Astrocyte of the cerebellum (primary cell): ENCODE measurements around the gene H2AZ1.

Experiments used
- DNase-seq: peaks from one replicate; pipeline ENCODE4 v3.0.0-alpha.2; 2011; ENCODE audit warnings: low read depth
- H3K4me3 ChIP-seq: 2 replicates; pipeline ENCODE4 v1.5.1; 2011; ENCODE audit warnings: mild to moderate bottlenecking, low read depth, low read length, moderate library complexity
- in situ Hi-C: cut with HindIII; loops from 2 replicates; pipeline ENCODE4 v1.10.0; 2017; ENCODE audit warnings: low sequenced_read_pairs
- TF ChIP-seq, protein P1 (sequence below): IDR thresholded peaks from 2 replicates; pipeline ENCODE4 v1.5.1; 2012; ENCODE audit warnings: low read length, low read depth, moderate library complexity, mild to moderate bottlenecking; ENCODE audit errors: missing control alignments

Gene H2AZ1

DNA sequence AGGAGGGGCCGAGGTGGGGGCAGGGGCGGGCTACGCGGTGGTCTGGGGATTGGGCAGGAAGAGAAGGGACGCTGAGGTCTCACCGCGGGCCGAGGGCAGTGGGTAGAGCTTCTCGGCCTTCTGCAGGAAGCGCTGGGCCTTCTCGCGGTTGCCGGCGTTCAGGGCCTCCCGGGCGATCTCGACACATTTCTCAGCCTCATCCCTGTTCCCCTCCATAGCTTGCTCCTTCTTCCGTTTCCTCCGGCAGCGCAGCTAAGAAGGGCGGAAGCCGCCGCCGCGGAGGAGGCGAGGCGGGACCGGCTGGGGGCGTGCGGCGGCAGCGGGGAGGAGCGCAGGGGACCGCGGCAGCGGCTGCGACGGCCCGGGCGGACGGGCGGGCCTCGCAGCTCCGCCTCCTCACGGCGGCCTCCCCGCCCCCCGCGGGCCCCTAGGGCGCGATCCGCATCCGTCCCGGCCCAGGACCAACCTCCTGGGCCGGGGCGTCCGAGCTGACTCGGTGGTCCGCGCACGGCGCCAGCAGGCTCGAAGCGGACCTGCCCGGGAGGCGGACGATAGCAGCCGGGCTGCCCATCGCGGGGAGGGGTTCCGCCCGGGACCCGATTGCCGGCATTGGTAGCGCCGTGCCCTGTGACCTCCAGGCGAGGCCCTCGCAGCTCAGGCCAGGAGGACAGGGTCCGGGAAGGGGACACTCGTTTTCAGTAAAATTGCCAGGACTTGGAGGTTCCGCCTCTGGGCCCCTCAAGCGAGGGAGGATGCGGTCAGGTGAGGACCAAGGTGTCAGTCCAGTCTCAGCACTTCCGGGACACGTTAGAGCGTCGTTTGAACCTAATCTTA is 3.5 kb downstream of the H2AZ1 start, which contains the start of gene DNAJB14:
Gene DNAJB14 (minus strand): TSS at position 263 of the 834 bp plus-strand sequence. CDS start 47 bp downstream, at position 216.
- in situ Hi-C loops: no loop called here
- no peak for DNase-seq
- peak within 1 kb of the TSS; percentile 70 for H3K4me3 ChIP-seq
- TF ChIP-seq, protein P1, sequence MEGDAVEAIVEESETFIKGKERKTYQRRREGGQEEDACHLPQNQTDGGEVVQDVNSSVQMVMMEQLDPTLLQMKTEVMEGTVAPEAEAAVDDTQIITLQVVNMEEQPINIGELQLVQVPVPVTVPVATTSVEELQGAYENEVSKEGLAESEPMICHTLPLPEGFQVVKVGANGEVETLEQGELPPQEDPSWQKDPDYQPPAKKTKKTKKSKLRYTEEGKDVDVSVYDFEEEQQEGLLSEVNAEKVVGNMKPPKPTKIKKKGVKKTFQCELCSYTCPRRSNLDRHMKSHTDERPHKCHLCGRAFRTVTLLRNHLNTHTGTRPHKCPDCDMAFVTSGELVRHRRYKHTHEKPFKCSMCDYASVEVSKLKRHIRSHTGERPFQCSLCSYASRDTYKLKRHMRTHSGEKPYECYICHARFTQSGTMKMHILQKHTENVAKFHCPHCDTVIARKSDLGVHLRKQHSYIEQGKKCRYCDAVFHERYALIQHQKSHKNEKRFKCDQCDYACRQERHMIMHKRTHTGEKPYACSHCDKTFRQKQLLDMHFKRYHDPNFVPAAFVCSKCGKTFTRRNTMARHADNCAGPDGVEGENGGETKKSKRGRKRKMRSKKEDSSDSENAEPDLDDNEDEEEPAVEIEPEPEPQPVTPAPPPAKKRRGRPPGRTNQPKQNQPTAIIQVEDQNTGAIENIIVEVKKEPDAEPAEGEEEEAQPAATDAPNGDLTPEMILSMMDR: no peak

DNA sequence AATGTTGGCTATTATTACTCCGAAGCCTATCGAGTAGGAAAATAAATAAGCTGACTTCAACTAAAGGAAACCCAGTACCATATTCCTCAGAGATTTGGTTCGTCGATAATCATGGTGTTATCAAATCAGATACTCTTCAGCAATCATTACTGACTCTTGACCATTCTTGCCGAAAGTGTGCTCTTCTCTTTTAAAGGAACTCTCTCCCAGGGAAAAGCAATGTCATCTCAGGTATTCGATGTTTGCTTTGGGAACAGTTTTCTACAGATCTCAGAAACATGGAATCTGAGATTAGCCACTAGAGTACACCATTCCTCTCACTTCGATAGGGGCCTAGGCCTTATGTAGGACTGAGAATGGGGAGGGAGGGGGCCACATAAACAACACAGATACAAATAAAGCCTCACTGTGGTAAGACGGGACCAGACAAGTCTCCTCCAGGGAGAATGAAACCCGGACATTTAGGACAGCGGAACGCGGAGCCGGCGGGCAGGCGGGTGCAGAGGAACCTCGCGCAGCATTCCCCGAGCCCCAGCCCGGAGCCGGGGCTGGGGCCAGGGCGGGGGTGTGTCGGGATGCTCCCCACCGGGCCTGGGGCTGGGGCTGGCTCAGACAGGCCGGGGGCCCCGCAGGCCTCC is 4.2 kb downstream of the H2AZ1 start:
- no peak for DNase-seq
- TF ChIP-seq, protein P1: no peak
- in situ Hi-C loops: no loop called here
- peak overlapping the region; percentile 70 for H3K4me3 ChIP-seq

DNA sequence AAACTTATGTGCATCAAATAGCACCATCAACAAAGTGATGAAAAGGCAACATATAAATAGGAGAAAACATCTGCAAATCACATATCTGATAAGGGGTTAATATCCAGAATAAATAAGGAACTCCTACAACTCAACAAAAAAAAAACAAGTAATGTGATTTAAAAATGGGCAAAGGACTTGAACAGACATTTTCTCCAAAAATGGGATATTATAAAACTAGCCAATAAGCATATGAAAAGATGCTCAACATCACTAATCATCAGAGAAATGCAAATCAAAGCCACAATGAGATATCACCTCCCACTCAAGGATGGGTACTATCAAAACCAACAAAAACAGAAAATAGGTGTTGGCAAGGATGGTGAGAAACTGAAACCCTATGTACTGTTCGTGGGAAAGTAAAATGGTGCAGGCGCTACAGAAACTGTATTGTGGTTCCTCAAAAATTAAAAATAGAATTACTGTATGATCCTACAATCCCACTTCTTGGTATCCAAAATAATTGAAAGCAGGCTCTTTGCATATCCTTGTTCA is 6.1 kb downstream of the H2AZ1 start:
- DNase-seq: no peak
- TF ChIP-seq, protein P1: no peak
- in situ Hi-C loops: no loop called here
- no peak overlapping the region for H3K4me3 ChIP-seq

DNA sequence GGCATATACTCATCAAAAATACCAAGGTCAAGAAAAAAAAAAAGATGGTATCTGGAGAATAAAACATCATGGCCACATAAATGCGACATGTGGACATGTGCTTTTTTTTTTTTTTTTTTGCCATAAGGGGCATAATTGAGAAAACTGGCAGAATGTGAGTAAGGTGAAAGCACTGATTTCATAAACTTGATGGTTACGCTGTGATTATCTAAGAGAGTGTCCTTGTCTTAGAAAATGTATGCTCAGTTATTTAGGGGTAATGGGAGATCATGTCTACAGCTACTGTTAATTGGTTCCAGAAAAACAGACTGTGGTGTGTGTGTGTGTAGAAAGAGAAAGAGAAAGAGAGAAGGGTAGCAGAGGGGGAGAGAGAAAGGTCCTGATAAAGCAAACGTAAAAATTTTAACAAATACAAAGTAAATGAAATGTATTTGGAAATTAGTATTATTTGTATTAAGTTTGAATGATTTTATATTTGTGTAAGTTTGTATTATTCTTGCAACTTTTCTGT is 11.8 kb downstream of the H2AZ1 start:
- in situ Hi-C loops: no loop called here
- TF ChIP-seq, protein P1: no peak
- no peak overlapping the region for H3K4me3 ChIP-seq
- no peak for DNase-seq

DNA sequence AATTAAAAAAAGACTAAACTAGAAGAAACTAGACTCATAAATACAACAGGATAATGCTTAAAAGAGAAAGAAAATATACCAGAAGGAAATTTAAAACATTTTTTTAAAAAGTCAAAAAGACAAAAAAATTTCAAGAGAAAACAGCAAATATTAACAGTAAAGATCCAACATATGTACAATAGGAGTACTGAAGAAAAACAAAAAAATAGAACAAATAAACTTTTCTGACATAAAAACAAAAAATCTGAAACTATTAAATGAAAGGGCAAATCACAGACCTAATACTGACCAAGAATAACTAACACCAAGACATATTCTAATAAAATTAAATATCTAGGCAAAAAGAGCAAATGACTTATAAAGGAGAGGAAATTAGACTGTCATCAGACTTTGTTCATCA is 15.2 kb downstream of the H2AZ1 start:
- TF ChIP-seq, protein P1: no peak
- in situ Hi-C loops: no loop called here
- DNase-seq: no peak
- no peak overlapping the region for H3K4me3 ChIP-seq

DNA sequence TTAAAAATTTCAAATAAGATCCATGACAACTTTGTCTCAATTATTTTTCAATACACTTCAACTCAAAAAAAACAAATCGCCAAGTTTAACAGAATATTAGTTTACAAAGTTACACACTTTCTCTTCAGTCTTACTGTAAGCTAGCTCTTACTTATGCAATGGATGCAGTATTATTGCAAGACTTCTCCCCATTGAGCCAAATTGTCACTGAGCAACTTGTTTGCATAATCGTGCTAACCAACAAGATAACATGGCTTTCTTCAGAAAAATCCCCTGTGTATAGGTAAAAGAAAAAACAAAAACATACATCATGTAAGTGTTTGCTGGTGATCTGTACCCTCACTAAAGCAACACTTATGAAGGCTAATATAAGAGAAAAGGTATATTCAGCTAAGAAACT is 22.5 kb downstream of the H2AZ1 start:
- no peak overlapping the region for H3K4me3 ChIP-seq
- in situ Hi-C loops: no loop called here
- DNase-seq: no peak
- TF ChIP-seq, protein P1: no peak
